Measurements from ENCODE around the gene FFAR3.

Gene FFAR3

GRCh38 chr19:35404879-35405622, 46.8 kb downstream of the FFAR3 start:
- DNase-seq = no peak

GRCh38 chr19:35407619-35408018, 49.4 kb downstream of the FFAR3 start:
- no peak for DNase-seq

GRCh38 chr19:35408284-35409171, 50.3 kb downstream of the FFAR3 start:
- DNase-seq = no peak

GRCh38 chr19:35409191-35409590, 50.9 kb downstream of the FFAR3 start:
- no peak for DNase-seq
